Glomerular visceral epithelial cell (primary cell): Measurements from ENCODE around the gene CMTR1.
A peak's percentile ranks its signal among the peaks of the same experiment; 100 is the strongest.
"Not testable (repeated sequence)": the region's sequence is repeated elsewhere in the genome, so short reads cannot be mapped to it uniquely, and the experiment has no call there.

ENCODE experiments used
- DNase-seq: peaks from one replicate; pipeline ENCODE4 v3.0.0-alpha.2; 2016; ENCODE audit errors: extremely low spot score

CMTR1 gene

GRCh38 chr6:37432916-37433656 is at the start of gene CMTR1:
CMTR1 (plus strand) TSS chr6:37433221; CDS start chr6:37435630, 2,409 bp downstream.
- DNase-seq, result peak; percentile 92

DNA sequence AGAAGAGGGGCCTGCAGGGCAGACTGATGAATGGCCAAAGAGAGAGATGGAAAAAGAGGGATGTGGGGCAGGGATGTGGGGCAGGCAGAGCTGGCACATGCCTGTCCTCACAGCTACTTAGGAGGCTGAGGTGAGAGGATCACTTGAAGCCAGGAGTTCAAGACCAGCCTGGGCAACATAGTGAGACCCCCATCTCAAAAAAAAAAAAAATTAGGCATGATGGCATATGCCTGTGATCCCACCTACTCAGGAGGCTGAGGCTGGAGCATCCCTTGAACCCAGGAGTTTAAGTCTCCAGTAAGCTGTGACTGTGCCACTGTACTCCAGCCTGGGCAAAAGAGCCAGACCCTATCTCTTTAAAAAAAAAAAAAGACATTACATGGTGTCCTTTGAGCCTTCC is 44.4 kb upstream of the CMTR1 start:
- DNase-seq, result no peak

- no peak for DNase-seq
Measured at GRCh38 chr6:37389857-37390256, 43.2 kb upstream of the CMTR1 start.

DNA sequence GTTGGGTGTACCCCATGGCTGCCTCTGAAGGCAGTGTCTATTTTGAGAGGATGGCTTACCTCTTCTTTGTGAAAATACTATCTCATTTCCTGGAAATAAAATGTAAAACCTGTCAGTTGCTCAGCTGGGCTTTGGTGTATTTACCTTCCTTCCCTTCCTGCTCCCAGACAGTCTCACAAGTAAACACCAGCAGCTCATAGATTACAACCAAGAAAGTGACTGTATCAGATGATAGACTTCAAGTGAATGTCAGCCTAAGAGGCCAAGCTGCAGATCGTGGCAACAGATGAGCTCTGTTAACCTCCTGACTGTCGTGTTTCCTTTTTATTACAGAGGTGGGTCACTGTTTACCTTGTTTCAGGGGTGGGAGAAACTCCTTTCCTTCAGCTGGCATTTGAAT is 41.9 kb upstream of the CMTR1 start:
- DNase-seq, result no peak

GRCh38 chr6:37392821-37393220 is 40.2 kb upstream of the CMTR1 start:
- no peak for DNase-seq

DNA sequence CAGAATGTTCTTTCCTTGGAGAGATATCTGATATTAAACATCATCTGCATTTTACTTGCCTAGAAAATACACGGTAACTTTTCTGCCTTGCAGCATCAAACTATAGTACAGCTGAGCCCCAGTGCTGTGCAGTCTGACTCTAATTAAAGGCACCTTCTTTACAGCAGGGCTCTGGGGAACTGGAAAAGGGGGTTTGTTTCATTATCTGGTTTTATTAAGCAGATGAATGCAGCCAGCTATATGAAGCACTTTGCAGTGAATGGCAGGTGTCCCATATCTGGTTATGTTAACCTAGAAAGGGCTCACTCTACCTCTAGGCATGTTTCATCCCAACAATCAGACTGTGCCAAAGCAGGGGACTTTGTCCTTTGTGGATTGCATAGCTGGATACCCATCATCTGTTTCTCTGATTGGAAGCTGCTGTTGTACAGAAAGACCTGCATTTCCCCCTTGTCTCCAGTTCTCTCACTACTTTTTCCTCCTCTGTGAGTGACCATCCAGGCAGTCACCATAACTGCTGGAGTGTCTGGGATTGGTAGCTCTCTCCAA is 39.6 kb upstream of the CMTR1 start:
- DNase-seq, result no peak

DNA sequence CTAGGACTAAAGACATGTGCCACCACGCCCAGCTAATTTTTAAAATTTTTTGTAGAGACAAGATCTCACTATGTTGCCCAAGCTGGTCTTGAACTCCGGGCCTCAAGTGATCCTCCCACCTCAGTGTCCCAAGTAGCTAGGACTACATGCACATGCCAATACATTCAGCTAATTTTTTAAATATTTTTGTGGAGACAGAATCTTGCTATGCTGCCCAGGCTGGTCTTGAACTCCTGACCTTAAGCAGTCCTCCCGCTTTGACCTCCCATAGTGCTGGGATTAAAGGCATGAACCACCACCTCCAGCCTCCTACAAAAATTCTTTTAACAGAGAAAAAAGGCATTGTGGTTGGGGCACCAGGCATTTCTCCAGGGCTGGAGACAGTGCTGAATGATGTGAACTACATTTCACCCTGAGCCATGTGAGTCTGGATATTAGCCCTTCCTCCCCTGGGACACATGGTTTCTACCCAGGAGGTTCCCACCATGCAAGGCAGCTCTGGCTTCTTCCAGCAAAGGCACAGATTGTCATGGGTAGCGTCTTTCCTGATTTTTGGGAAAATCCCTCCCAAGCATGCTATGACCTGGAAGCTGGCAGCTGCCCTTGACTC is 36.3 kb upstream of the CMTR1 start:
- DNase-seq, result no peak

- no peak for DNase-seq
Measured at GRCh38 chr6:37399131-37399530, 33.9 kb upstream of the CMTR1 start.

DNA sequence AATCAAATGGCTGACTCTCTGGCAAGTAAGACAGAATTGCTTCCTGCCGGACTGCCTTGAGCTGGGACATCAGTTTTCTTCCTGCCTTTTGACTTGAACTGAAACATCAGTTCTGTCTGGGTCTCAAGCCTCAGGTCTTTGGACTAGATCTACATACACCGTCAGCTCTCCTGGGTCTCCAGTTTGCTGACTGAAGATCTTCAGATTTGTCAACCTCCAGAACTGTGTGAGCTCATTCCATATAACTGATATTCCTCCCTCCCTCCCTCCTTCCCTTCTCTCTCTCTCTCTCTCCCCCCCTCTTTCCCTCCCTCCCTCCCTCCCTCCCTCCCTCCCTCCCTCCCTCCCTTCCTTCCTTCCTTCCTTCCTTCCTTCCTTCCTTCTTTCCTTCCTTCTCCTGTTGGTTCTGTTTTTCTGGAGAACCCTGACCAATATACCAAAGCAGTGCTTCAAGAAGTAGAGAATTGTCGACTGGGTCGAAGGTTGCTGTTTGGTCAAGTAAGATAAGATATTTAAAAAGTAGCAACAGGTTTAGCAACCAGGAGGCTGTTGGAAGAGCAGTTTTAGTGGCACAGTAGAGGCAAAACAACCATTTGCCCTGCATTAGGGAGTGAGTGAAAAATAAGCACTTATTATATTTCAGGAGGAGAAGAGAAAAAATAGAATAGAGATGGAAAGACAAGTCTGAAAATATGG is 33.1 kb upstream of the CMTR1 start:
- DNase-seq, result no peak

- not testable (repeated sequence) for DNase-seq
Measured at GRCh38 chr6:37401658-37402057, 31.4 kb upstream of the CMTR1 start.

- DNase-seq, result no peak
Measured at GRCh38 chr6:37406726-37407341, 26.2 kb upstream of the CMTR1 start.

GRCh38 chr6:37407948-37408347 is 25.1 kb upstream of the CMTR1 start:
- no peak for DNase-seq

DNA sequence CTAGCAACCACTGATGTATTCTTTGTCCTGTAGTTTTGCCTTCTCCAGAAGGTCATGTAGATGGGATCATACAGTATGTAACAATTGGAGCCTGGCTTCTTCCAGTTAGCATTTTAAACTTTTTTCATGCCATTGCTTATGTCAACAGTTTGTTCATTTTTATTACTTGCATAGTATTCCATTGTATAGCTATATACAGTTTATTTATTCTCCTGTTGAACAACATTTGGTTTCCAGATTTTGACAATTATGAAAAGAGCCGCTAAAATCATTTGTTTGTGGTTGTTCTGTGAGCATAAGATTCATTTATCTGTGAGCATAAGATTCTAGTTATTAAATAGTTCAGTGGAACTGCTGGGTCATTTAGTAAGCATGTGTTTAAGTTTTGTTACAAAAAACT is 23.5 kb upstream of the CMTR1 start:
- no peak for DNase-seq

- DNase-seq, result no peak
Measured at GRCh38 chr6:37417393-37417792, 15.6 kb upstream of the CMTR1 start.

- DNase-seq, result no peak
Measured at GRCh38 chr6:37418722-37419121, 14.3 kb upstream of the CMTR1 start.

GRCh38 chr6:37426058-37426944 is 6.7 kb upstream of the CMTR1 start:
- DNase-seq, result no peak

- DNase-seq, result no peak
Measured at GRCh38 chr6:37426945-37427510, 6.0 kb upstream of the CMTR1 start.

DNA sequence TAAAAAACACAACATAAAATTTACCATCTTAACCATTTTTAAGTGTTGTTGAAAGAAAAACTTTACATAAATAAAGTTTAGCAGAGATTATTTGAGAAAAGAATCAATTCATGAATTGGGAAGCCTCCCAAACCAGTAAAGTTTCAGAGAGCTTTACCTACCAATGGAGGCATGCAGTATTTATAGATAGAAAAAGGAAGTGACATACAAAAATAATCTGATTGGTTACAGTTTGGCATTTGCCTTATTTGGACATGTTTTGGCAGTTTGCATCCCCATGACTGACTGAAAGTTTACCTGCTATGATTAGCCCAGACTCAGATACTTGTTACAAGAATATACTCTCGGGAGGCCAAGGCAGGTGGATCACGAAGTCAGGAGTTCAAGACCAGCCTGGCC is 3.7 kb upstream of the CMTR1 start:
- no peak for DNase-seq

DNA sequence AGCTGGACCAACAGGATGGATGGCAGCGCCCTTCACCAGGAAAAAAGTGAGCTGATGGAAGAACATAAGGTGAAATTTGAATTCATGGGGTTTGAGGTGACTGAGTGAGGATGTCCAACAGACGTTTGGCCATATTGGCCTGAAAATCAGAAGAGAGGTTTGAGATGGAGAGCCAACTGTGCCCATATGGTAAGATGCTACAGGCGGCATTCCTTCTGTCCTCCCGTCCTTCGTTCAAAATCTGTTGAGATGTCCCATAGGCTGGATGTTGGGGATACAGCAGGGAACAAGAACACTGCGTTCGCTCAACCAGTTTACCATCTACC is 468 bp upstream of the CMTR1 start:
- no peak for DNase-seq

DNA sequence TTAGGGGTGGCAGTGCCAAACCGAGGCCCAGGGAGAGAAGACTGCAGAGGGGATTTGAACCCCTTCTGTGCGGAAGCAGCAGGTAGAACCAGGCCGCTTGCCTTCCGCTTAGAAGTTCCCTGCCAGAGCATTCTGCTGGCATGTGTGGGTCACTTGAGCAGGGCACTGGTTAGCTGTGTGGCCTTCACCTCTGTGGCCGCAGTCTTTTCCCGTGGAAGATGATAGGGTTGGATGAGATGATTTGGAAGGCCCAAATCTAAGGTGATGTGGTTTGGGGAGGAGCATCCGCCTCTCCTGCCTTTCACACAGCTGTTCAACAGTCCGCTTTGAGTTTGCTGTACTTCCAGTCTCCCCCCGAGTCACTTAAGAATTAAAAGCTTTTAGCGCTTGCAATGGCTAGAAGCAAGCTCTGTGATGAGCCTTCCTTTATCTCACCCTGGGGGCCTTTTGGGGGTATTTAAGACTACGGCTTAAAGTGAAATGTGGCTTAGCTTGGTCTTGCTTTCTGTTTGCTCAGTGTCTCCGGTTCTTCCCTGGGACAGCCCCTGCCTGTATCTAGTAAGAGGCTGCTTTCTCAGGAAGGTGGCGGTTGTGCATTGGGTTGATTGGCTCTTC is 743 bp downstream of the CMTR1 start:
- DNase-seq, result peak; percentile 15

DNA sequence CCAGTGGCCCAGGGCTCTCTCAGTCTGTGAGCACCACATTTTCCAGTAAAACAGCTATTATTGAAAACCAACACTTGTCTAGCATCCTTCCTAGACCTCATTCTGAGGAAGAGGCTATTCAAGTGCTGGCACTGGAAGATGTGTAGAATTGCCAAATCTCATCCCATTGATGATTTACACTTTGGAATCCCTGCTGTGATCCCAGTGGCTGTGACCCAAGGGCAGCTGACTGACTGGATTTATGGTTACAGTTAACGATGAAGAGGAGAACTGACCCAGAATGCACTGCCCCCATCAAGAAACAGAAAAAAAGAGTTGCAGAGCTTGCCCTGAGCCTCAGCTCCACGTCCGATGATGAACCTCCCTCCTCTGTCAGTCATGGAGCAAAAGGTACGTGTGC is 2.4 kb downstream of the CMTR1 start:
- no peak for DNase-seq
